ENCODE results near the gene FAM83E. TPM values are rescaled to one million over a fixed set of nuclear protein-coding genes. Genes with fewer than 3 reads are reported as not detected.

The FAM83E gene
- polyA plus RNA-seq, 1 donor from 2014 or later, result 0.73 TPM

DNA sequence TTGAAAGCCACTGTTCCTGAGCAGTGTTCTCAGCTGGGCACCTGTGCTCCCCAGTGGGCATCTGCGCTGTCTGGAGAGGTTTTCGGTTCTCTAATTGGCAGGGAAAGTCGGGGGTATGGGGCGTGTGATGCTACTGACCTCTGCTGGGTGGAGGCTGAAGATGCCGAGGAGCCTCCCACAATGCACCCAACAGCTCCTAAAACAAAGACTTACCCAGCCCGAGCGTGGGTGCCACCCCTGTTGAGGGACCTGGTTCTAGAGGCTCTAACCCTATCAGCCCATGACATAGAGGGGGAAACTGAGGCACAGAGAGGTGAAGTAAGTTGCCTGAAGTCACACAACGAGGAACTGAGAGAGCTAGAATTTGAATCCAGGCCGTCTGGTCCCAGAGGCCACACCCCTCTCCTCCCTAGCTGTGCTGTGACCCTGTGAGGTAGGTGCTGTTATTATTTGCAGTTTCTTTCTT is 6.0 kb downstream of the FAM83E start:
- Histone ChIP-seq H3K4me3 (ENCODE audit: low read length) (no peak overlapping the region), H3K9me2 (ENCODE audit: insufficient read depth, low read length) (no peaks in the 10 kb centered on the region), H3K27me3 (ENCODE audit: insufficient read depth, low read depth, low read length) (no peaks in the 10 kb centered on the region), H3K36me3 (ENCODE audit: insufficient read depth, low read length) (no peaks in the 10 kb centered on the region), H3K27ac (ENCODE audit: low read length) (no peak overlapping the region), H3F3A (ENCODE audit: insufficient read depth, low read length, poor library complexity, severe bottlenecking) (no peaks in the 10 kb centered on the region), H4K20me1 (ENCODE audit: insufficient read depth) (no peaks in the 10 kb centered on the region), H3K9ac (ENCODE audit: low read length) (no peak overlapping the region), H2AFZ (ENCODE audit: low read depth, low read length) (no peak overlapping the region), H3K9me3 (ENCODE audit: low read length) (no peaks in the 10 kb centered on the region), H3K79me2 (replicated peaks; ENCODE audit: insufficient read depth, low read length) (no peaks in the 10 kb centered on the region), H3K4me2 (ENCODE audit: low read length) (no peak overlapping the region)
- TF ChIP-seq CTCF (IDR thresholded peaks at IDR 0.05; ENCODE audit: poor library complexity, severe bottlenecking), result peak; percentile 54
- TF ChIP-seq SMC3 (conservative IDR thresholded peaks at IDR 0.05; ENCODE audit: poor library complexity), result peak; percentile 45
- TF ChIP-seq RAD21 (conservative IDR thresholded peaks at IDR 0.05), result peak; percentile 44
- TF ChIP-seq, protein P1, sequence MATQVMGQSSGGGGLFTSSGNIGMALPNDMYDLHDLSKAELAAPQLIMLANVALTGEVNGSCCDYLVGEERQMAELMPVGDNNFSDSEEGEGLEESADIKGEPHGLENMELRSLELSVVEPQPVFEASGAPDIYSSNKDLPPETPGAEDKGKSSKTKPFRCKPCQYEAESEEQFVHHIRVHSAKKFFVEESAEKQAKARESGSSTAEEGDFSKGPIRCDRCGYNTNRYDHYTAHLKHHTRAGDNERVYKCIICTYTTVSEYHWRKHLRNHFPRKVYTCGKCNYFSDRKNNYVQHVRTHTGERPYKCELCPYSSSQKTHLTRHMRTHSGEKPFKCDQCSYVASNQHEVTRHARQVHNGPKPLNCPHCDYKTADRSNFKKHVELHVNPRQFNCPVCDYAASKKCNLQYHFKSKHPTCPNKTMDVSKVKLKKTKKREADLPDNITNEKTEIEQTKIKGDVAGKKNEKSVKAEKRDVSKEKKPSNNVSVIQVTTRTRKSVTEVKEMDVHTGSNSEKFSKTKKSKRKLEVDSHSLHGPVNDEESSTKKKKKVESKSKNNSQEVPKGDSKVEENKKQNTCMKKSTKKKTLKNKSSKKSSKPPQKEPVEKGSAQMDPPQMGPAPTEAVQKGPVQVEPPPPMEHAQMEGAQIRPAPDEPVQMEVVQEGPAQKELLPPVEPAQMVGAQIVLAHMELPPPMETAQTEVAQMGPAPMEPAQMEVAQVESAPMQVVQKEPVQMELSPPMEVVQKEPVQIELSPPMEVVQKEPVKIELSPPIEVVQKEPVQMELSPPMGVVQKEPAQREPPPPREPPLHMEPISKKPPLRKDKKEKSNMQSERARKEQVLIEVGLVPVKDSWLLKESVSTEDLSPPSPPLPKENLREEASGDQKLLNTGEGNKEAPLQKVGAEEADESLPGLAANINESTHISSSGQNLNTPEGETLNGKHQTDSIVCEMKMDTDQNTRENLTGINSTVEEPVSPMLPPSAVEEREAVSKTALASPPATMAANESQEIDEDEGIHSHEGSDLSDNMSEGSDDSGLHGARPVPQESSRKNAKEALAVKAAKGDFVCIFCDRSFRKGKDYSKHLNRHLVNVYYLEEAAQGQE (IDR thresholded peaks at IDR 0.05; ENCODE audit: borderline replicate concordance), result no peak

DNA sequence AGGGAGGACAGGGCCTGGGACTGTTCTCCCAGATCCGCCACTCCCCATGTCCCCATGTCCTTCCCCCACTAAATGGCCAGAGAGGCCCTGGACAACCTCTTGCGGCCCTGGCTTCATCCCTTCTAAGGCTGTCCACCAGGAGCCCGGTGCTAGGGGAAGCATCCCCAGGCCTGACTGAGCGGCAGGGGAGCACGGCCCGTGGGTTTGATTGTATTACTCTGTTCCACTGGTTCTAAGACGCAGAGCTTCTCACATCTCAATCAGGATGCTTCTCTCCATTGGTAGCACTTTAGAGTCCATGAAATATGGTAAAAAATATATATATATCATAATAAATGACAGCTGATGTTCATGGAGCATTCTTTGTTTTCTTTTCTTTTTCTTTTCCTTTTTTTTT is 7.5 kb downstream of the FAM83E start:
- no peak overlapping the region for H3K4me3 ChIP-seq (ENCODE audit: low read length)
- H3F3A ChIP-seq (ENCODE audit: insufficient read depth, low read length, poor library complexity, severe bottlenecking), result no peaks in the 10 kb centered on the region
- H3K36me3 ChIP-seq (ENCODE audit: insufficient read depth, low read length), result no peaks in the 10 kb centered on the region
- TF ChIP-seq RAD21 (conservative IDR thresholded peaks at IDR 0.05) (no peak), POLR2AphosphoS5 (IDR thresholded peaks at IDR 0.05) (no peak), SMC3 (conservative IDR thresholded peaks at IDR 0.05; ENCODE audit: poor library complexity) (no peak), CTCF (IDR thresholded peaks at IDR 0.05; ENCODE audit: poor library complexity, severe bottlenecking) (no peak), TAF1 (IDR thresholded peaks at IDR 0.05; ENCODE audit: low read depth) (no peak), MXI1 (conservative IDR thresholded peaks at IDR 0.05; ENCODE audit: poor library complexity, severe bottlenecking) (no peak), EP300 (conservative IDR thresholded peaks at IDR 0.05; ENCODE audit: poor library complexity, severe bottlenecking) (no peak), EZH2 (IDR thresholded peaks at IDR 0.05; ENCODE audit: borderline replicate concordance, insufficient read depth, low read length, poor library complexity, severe bottlenecking) (no peak)
- TF ChIP-seq, protein P1 (IDR thresholded peaks at IDR 0.05; ENCODE audit: borderline replicate concordance), result no peak
- no peak overlapping the region for H2AFZ ChIP-seq (ENCODE audit: low read depth, low read length)
- no peak overlapping the region for H3K4me2 ChIP-seq (ENCODE audit: low read length)
- no peaks in the 10 kb centered on the region for H3K9me2 ChIP-seq (ENCODE audit: insufficient read depth, low read length)
- no peak overlapping the region for H3K9ac ChIP-seq (ENCODE audit: low read length)
- H3K79me2 ChIP-seq (replicated peaks; ENCODE audit: insufficient read depth, low read length), result no peaks in the 10 kb centered on the region
- H4K20me1 ChIP-seq (ENCODE audit: insufficient read depth), result no peaks in the 10 kb centered on the region
- no peak overlapping the region for H3K27ac ChIP-seq (ENCODE audit: low read length)
- no peaks in the 10 kb centered on the region for H3K9me3 ChIP-seq (ENCODE audit: low read length)
- H3K27me3 ChIP-seq (ENCODE audit: insufficient read depth, low read depth, low read length), result no peaks in the 10 kb centered on the region

All from neural cell (in vitro differentiated cells).